Iris pigment epithelial cell (primary cell): ENCODE data around the gene LDB1.
A peak's percentile ranks its signal among the peaks of the same experiment; 100 is the strongest.

Experiments used
- DNase-seq: peaks from one replicate; pipeline ENCODE4 v3.0.0-alpha.2; 2011; ENCODE audit warnings: low read depth

Gene LDB1

GRCh38 chr10:102135956-102136526 is 15.9 kb upstream of the LDB1 start:
- no peak for DNase-seq

GRCh38 chr10:102134416-102134815 is 14.2 kb upstream of the LDB1 start:
- no peak for DNase-seq

GRCh38 chr10:102133373-102134195 is 13.4 kb upstream of the LDB1 start:
- peak; percentile 75 for DNase-seq

GRCh38 chr10:102132563-102133372 is 12.6 kb upstream of the LDB1 start, which contains the start of gene PPRC1:
Gene PPRC1, plus strand, starts transcription at chr10:102133040. Its CDS starts 29 bp downstream, at chr10:102133069.
- DNase-seq, result peak; percentile 100

- no peak for DNase-seq
Measured at GRCh38 chr10:102132193-102132562, 12.0 kb upstream of the LDB1 start.

GRCh38 chr10:102131286-102132170 is 11.4 kb upstream of the LDB1 start:
- DNase-seq, result peak; percentile 64

- no peak for DNase-seq
Measured at GRCh38 chr10:102123223-102123622, 3.1 kb upstream of the LDB1 start.

GRCh38 chr10:102122450-102122849 is 2.3 kb upstream of the LDB1 start:
- DNase-seq, result no peak

- DNase-seq, result peak; percentile 55
Measured at GRCh38 chr10:102121739-102122372, 1.7 kb upstream of the LDB1 start.

- DNase-seq, result peak; percentile 67
Measured at GRCh38 chr10:102120991-102121738, 997 bp upstream of the LDB1 start.

GRCh38 chr10:102119417-102120141 is 589 bp downstream of the LDB1 start:
- peak; percentile 70 for DNase-seq

- peak; percentile 17 for DNase-seq
Measured at GRCh38 chr10:102118867-102119266, 1.3 kb downstream of the LDB1 start.

GRCh38 chr10:102117391-102118159 is 2.6 kb downstream of the LDB1 start:
- peak; percentile 62 for DNase-seq

GRCh38 chr10:102116656-102117055 is 3.5 kb downstream of the LDB1 start:
- no peak for DNase-seq

GRCh38 chr10:102115775-102116174 is 4.4 kb downstream of the LDB1 start:
- DNase-seq, result peak; percentile 53

- DNase-seq, result peak; percentile 81
Measured at GRCh38 chr10:102114861-102115618, 5.1 kb downstream of the LDB1 start.

GRCh38 chr10:102113956-102114857 is 6.0 kb downstream of the LDB1 start:
- DNase-seq, result peak; percentile 22
